ENCODE data around the gene RNF26. TPM values are rescaled to one million over a fixed set of nuclear protein-coding genes. Genes with fewer than 3 reads are reported as not detected.

Gene RNF26
- polyA plus RNA-seq, 1 of the 3 experiments (the other 2 are of a cell fraction): 31.9 TPM

DNA sequence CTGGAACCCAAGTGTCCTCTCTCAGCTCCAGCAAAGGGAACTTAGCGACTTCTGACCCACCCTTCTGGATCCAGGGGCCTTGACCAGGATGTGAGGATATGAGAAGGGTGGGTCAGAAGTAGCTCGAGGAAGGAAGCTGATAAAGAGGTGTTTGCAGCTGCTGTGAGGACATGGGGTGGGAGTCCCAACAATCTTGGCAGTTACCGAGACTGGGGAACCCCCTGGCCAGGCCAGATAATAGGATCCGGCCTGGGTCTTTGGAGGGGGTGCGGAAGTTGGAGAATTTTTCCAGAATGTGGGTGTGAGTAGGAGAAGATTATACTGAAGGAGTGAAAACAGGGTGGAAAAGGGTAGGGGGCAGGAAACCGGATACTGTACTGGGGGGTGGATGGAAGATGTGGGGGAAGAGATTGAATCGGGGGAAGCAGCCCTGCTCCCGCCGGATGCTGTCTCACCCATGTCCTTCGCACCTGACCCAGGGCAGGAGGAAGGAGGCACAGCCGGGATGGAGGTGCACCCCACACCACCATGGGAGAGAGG is 14.6 kb upstream of the RNF26 start:
- TF ChIP-seq TCF12 (IDR thresholded peaks at IDR 0.05): no peak
- no peak for TF ChIP-seq FOSL2 (IDR thresholded peaks at IDR 0.05; ENCODE audit: borderline replicate concordance, low read depth)
- no peak for TF ChIP-seq POLR2AphosphoS5 (IDR thresholded peaks at IDR 0.05; ENCODE audit: low read depth, low read length)
- TF ChIP-seq, protein P1, sequence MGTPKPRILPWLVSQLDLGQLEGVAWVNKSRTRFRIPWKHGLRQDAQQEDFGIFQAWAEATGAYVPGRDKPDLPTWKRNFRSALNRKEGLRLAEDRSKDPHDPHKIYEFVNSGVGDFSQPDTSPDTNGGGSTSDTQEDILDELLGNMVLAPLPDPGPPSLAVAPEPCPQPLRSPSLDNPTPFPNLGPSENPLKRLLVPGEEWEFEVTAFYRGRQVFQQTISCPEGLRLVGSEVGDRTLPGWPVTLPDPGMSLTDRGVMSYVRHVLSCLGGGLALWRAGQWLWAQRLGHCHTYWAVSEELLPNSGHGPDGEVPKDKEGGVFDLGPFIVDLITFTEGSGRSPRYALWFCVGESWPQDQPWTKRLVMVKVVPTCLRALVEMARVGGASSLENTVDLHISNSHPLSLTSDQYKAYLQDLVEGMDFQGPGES (IDR thresholded peaks at IDR 0.05; ENCODE audit: low read depth, low read length): no peak
- TF ChIP-seq EP300 (IDR thresholded peaks at IDR 0.05; ENCODE audit: borderline replicate concordance in 1 of 2, low read depth in 1 of 2, low read length in 1 of 2): no peak
- no peak for TF ChIP-seq SMC3 (IDR thresholded peaks at IDR 0.05; ENCODE audit: low read depth, low read length)
- no peak for TF ChIP-seq NRF1 (IDR thresholded peaks at IDR 0.05; ENCODE audit: low read depth, low read length)
- TF ChIP-seq YY1 (IDR thresholded peaks at IDR 0.05; ENCODE audit: low read depth): no peak
- no peak for TF ChIP-seq FOXJ3 (CRISPR knock-in tag; IDR thresholded peaks at IDR 0.05)

DNA sequence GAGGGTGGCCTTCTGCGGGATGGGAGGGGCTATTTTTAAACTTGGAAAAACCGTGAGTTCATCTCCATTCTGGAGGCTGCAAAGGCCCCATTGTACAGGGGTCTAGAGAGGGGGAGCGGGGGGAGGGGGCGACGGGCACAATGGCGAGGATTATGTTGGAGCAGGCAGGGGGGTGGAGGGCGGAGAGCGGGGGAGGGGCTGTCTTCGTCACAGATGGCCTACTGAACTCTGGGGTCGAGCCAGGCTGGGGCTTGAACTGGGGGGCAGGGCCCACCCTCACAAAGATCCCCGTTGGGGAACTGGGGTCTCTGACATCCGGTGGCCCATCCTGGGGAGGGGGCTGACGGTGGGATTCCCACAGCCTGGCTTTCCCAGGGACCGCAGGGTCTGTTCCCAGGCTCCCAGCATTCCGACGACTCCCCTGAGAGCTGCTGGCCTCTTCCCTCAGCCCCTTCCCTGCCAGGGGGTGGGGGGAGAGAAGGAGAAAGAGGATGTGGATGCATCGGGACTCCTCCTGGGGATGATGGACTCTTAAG is 14.0 kb upstream of the RNF26 start:
- H3K36me3 ChIP-seq (replicated peaks in 1 of 2; ENCODE audit: control insufficient read depth in 1 of 2, insufficient read depth in 2 of 2, low read length in 1 of 2): no peaks in the 10 kb centered on the region
- no peak overlapping the region for H3K27ac ChIP-seq (ENCODE audit: low read depth in 2 of 2, low read length in 1 of 2)
- H3K27me3 ChIP-seq (ENCODE audit: insufficient read depth): no peaks in the 10 kb centered on the region
- H3K4me3 ChIP-seq (ENCODE audit: low read depth in 2 of 2, low read length in 1 of 2): no peak overlapping the region
- H3K4me1 ChIP-seq (ENCODE audit: control insufficient read depth in 1 of 2, insufficient read depth in 2 of 2, low read depth in 1 of 2, low read length in 1 of 2): peaks cover 12 to 34% of the 10 kb centered on the region in 2 experiments; a peak in 2 of 4 replicates
- no peaks in the 10 kb centered on the region for H3K9me2 ChIP-seq
- ChIA-PET CTCF (interaction anchor here (1.2 to 8.9 kb wide), 6 partner anchors 19 to 185 kb away, joined by 4 to 106 read pairs (median 6); partner anchors contain the start of genes C1QTNF5 and CBL), POLR2A (no interaction called here)
- peaks cover 4% of the 10 kb centered on the region for H3F3A ChIP-seq (replicated peaks; ENCODE audit: insufficient read depth)
- no peak for DNase-seq
- H4K20me1 ChIP-seq (ENCODE audit: insufficient read depth): no peaks in the 10 kb centered on the region
- H3K4me2 ChIP-seq: no peak overlapping the region
- H3K9me3 ChIP-seq: no peaks in the 10 kb centered on the region
- no peaks in the 10 kb centered on the region for H3K79me2 ChIP-seq (ENCODE audit: insufficient read depth)
- no peak overlapping the region for H3K9ac ChIP-seq
- H2AFZ ChIP-seq (ENCODE audit: low read depth): no peak overlapping the region
- 84% methylated on average over 15 of the region's 17 CpGs for WGBS (ENCODE audit: low lambda C conversion rate)
- TF ChIP-seq, protein P2, sequence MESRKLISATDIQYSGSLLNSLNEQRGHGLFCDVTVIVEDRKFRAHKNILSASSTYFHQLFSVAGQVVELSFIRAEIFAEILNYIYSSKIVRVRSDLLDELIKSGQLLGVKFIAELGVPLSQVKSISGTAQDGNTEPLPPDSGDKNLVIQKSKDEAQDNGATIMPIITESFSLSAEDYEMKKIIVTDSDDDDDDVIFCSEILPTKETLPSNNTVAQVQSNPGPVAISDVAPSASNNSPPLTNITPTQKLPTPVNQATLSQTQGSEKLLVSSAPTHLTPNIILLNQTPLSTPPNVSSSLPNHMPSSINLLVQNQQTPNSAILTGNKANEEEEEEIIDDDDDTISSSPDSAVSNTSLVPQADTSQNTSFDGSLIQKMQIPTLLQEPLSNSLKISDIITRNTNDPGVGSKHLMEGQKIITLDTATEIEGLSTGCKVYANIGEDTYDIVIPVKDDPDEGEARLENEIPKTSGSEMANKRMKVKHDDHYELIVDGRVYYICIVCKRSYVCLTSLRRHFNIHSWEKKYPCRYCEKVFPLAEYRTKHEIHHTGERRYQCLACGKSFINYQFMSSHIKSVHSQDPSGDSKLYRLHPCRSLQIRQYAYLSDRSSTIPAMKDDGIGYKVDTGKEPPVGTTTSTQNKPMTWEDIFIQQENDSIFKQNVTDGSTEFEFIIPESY (IDR thresholded peaks at IDR 0.05; ENCODE audit: borderline replicate concordance, low read depth): no peak
- no peak for TF ChIP-seq FOXM1 (IDR thresholded peaks at IDR 0.05; ENCODE audit: low read depth)
- TF ChIP-seq TCF12 (IDR thresholded peaks at IDR 0.05): no peak
- TF ChIP-seq POLR2AphosphoS5 (IDR thresholded peaks at IDR 0.05; ENCODE audit: low read depth, low read length): no peak
- TF ChIP-seq, protein P3, sequence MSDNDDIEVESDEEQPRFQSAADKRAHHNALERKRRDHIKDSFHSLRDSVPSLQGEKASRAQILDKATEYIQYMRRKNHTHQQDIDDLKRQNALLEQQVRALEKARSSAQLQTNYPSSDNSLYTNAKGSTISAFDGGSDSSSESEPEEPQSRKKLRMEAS (IDR thresholded peaks at IDR 0.05; ENCODE audit: low read depth): no peak
- TF ChIP-seq, protein P1 (IDR thresholded peaks at IDR 0.05; ENCODE audit: low read depth, low read length): no peak
- no peak for TF ChIP-seq TAF1 (IDR thresholded peaks at IDR 0.05; ENCODE audit: borderline replicate concordance, low read depth, low read length)
- TF ChIP-seq, protein P4, sequence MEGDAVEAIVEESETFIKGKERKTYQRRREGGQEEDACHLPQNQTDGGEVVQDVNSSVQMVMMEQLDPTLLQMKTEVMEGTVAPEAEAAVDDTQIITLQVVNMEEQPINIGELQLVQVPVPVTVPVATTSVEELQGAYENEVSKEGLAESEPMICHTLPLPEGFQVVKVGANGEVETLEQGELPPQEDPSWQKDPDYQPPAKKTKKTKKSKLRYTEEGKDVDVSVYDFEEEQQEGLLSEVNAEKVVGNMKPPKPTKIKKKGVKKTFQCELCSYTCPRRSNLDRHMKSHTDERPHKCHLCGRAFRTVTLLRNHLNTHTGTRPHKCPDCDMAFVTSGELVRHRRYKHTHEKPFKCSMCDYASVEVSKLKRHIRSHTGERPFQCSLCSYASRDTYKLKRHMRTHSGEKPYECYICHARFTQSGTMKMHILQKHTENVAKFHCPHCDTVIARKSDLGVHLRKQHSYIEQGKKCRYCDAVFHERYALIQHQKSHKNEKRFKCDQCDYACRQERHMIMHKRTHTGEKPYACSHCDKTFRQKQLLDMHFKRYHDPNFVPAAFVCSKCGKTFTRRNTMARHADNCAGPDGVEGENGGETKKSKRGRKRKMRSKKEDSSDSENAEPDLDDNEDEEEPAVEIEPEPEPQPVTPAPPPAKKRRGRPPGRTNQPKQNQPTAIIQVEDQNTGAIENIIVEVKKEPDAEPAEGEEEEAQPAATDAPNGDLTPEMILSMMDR (IDR thresholded peaks at IDR 0.05): no peak
- no peak for TF ChIP-seq NRF1 (IDR thresholded peaks at IDR 0.05; ENCODE audit: low read depth, low read length)
- no peak for TF ChIP-seq ELF1 (IDR thresholded peaks at IDR 0.05)
- TF ChIP-seq, protein P5, sequence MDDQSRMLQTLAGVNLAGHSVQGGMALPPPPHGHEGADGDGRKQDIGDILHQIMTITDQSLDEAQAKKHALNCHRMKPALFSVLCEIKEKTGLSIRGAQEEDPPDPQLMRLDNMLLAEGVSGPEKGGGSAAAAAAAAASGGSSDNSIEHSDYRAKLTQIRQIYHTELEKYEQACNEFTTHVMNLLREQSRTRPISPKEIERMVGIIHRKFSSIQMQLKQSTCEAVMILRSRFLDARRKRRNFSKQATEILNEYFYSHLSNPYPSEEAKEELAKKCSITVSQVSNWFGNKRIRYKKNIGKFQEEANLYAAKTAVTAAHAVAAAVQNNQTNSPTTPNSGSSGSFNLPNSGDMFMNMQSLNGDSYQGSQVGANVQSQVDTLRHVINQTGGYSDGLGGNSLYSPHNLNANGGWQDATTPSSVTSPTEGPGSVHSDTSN (IDR thresholded peaks at IDR 0.05): no peak
- TF ChIP-seq RFX5 (IDR thresholded peaks at IDR 0.05; ENCODE audit: low read length): no peak
- TF ChIP-seq YY1 (IDR thresholded peaks at IDR 0.05; ENCODE audit: low read depth): no peak
- TF ChIP-seq FOSL2 (IDR thresholded peaks at IDR 0.05; ENCODE audit: borderline replicate concordance, low read depth): no peak
- TF ChIP-seq FOXJ3 (CRISPR knock-in tag; IDR thresholded peaks at IDR 0.05): no peak

More for the DNA sequence above, 14.6 kb upstream of the RNF26 start:
- Histone ChIP-seq H3K27ac (ENCODE audit: low read depth in 2 of 2, low read length in 1 of 2) (no peak overlapping the region), H2AFZ (ENCODE audit: low read depth) (no peak overlapping the region), H3K9me3 (no peaks in the 10 kb centered on the region), H4K20me1 (ENCODE audit: insufficient read depth) (no peaks in the 10 kb centered on the region), H3F3A (replicated peaks; ENCODE audit: insufficient read depth) (peaks cover 4% of the 10 kb centered on the region), H3K9me2 (no peaks in the 10 kb centered on the region), H3K36me3 (replicated peaks in 1 of 2; ENCODE audit: control insufficient read depth in 1 of 2, insufficient read depth in 2 of 2, low read length in 1 of 2) (no peaks in the 10 kb centered on the region), H3K79me2 (ENCODE audit: insufficient read depth) (no peaks in the 10 kb centered on the region), H3K4me3 (ENCODE audit: low read depth in 2 of 2, low read length in 1 of 2) (no peak overlapping the region), H3K27me3 (ENCODE audit: insufficient read depth) (no peaks in the 10 kb centered on the region), H3K4me1 (ENCODE audit: control insufficient read depth in 1 of 2, insufficient read depth in 2 of 2, low read depth in 1 of 2, low read length in 1 of 2) (peaks cover 12 to 34% of the 10 kb centered on the region in 2 experiments; a peak in 2 of 4 replicates), H3K4me2 (no peak overlapping the region), H3K9ac (no peak overlapping the region)
- ChIA-PET CTCF (interaction anchor here (1.2 to 8.9 kb wide), 5 partner anchors 19 to 123 kb away, joined by 3 to 106 read pairs (median 5); partner anchors contain the start of genes C1QTNF5 and CBL), POLR2A (no interaction called here)
- no peak for DNase-seq
- WGBS (ENCODE audit: low lambda C conversion rate): 95% methylated on average over 10 of the region's 11 CpGs
